HG03064 (cell line): Measurements from ENCODE around the gene CNIH3.

Experiments used
- ATAC-seq: cut with Tn5 transposase; IDR thresholded peaks from one replicate; pipeline ENCODE4 v1.9.1; 2021; ENCODE audit warnings: low read depth; ENCODE audit not compliant: unreplicated experiment

Gene CNIH3

DNA sequence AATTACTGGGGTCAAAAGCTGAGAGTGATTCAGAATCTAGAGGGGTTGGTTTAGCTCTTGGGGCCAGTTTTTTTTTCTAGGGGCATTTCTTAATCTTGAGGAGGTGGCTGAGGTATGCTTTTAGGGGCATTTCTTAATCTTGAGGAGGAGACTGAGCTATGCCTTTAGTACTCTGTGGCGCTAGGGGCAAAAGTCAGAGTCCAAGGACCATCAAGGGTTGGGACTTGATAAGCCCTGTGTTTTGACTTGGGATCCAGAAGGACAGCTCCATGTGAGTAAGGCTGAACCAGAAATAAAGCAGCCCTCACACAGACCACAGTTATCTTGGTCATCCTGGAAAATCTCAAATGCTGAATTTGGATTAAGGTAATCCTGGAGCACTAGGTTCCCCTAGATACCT lies 3.9 kb upstream of the CNIH3 start:
- no peak for ATAC-seq

DNA sequence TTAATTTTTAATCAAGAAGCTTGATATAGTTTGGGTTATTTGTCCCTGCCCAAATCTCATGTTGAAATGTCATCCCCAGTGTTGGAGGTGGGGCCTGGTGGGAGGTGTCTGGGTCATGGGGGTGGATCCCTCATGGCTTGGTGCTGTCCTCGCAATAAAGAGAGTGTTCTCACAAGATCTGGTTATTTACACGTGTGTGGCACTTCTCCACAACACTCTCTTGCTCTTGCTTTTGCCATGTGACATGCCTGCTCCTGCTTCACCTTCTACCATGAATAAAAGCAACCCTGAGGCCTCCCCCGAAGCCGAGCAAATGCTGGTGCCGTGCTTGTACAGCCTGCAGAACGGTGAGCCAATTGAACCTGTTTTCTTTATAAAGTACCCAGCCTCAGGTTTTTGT lies 2.6 kb upstream of the CNIH3 start:
- no peak for ATAC-seq

DNA sequence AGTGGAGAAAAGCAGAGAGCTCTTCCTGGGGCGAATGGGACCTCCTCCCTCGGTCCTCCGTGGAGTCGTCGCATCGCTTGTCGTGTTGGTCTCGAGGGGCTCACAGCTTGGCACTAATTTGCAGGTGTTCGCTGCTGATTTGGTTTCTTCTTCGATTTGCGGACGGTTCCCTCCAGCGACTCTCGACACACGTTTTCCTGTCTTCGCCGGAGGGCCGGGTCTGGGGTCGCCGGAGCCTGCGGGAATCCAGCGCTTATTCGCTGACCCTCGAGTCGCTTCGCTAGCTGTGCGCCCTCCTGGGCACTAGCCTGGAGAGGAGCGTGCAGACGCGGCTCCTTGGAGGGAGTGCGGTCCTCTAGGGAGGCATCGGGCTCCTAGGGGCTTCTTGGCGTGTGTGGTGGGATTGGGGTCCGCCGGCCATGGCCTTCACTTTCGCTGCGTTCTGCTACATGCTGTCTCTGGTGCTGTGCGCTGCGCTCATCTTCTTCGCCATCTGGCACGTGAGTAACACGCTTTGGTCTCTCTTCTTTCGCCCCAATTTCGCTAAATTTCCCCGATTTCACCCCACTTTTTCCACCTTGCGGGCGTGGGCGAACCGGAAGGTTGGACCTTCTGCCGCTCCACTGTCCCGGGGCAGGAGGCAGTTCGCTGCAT lies 766 bp downstream of the CNIH3 start:
- ATAC-seq: no peak

DNA sequence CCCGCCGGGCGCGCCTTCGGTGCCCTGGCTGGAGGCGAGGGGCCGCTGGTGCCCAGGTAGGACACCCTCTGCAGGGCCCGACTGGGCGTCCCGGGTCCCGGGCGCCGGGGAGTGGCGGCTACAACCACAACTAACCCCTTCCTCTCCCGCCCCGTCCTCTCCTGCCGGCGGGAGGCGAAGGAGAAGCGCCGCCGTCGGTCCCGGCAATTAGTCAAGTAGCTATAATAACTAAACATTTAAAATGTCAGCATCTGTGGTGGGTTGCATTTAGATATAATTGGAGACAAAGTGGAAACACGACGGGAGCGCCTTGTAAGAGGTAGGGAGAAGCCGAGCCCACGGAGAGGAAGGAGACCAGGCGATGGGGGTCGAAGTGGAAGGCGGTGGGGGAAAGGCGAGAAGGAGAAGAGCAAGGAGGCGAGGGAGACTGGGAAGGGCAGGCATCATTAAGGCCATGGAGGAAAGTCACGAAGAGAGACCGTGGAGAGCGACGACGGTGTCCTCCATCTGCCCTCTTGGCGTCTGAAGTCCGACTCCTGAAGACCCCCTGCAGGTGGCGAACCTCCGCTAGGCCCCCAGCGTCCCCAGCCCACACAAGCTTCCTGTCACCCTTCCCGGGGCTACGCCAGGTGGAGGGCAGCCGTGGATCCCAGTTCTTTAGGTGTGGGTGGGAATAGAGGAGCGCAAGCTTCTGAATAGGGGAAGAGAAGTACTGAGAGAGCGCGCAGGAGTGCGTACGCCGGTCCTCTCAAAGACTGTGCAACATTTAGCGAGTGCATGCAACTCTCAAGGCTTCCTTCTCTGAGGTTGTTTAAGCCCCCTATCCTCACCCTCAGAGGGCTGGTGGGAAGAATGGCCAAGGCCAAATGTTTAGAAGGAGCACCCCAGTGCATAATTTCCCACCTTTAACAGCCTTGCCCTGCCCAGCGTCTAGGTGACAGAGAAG lies 1.6 kb downstream of the CNIH3 start:
- ATAC-seq: no peak

DNA sequence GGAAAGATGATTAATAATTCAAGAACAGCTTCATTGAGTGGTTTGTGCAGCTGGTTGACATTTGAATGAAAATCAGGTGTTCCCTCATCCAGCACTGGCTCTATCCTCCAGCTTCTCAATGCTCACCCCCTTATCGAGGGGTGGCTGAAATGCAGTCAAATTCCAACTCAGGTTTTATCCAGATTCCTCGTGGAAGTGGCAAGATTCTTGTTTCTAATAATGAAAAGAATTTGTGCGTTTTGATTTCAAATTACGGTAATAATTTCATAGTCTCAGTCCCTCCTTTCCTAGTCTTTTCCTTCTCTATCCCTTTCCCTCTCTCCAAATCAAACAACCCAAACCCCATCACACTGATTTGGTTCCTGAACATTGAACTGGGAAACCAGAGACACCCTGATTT lies 3.1 kb downstream of the CNIH3 start:
- ATAC-seq: no peak

DNA sequence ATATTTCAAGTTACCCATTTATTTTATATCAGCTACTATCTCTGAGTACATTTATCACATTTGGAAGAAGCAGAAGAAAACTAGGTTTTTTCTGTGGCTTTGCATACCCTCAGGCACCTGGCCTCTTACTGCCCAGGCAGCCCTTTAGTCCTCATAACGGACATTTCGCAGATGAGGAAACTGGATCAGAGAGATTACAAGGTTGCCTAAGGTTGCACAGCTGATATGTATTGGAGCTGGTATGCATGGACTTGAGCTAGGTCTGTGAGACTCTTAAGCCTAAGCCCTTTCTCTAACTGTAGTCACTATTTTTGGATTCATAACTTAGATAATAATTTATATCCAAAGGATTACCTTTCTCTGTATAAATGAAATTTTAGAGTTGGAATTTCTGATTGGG lies 4.0 kb downstream of the CNIH3 start:
- no peak for ATAC-seq

DNA sequence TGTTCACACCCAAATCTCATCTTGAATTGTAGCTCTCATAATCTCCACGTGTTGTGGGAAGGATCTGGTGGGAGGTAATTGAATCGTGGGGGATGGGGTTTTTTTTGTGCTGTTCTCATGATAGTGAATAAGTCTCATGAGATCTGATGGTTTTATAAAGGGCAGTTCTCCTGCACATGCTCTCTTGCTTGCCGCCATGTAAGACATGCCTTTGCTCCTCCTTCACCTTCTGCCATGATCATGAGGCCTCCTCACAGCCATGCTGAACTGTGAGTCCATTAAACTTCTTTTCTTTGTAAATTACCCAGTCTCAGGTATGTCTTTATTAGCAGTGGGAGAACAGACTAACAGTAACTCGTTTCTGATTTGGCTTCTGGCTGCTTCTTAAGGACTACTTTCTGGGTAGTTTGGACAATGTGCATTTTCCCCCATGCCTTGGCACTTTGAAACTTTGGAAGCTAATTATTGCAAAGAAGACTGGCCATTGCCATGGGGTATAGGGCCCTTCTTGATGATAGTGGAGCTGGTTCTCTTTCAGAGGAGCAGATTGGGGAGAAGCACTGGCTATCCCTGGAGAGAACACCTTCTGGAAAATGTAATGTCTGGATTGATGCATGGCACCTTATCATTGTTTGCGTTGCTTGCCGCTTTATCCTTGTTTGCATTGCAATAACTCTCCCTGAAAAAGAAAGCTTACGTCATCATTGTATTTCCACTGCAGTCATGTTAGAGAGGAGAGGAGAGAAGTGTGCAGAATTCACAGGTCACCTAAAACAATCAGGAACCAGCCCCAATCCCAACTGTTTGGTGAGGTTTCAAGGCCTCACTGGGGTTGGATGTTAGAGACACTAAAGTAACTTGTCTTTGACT lies 5.9 kb downstream of the CNIH3 start:
- ATAC-seq: no peak

DNA sequence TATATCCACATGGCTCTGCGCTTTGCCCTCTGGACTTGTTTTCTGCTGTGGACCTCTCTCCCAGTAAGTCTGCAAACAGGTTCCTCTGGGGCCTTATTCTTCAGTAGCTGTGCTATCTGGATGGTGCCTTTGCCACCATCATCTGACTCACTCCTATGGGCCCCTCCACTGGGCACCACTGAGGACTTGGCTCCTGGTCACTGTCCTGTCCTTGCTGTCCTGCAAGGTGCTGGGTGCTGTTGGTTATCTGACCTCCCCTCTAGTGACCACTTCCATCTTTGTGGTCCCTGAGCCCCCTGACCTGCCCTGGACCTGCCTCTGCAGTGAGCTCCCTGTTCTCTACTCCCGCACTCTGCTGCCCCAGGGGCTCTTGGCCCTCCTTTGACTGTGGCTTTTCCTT lies 6.7 kb downstream of the CNIH3 start:
- no peak for ATAC-seq

DNA sequence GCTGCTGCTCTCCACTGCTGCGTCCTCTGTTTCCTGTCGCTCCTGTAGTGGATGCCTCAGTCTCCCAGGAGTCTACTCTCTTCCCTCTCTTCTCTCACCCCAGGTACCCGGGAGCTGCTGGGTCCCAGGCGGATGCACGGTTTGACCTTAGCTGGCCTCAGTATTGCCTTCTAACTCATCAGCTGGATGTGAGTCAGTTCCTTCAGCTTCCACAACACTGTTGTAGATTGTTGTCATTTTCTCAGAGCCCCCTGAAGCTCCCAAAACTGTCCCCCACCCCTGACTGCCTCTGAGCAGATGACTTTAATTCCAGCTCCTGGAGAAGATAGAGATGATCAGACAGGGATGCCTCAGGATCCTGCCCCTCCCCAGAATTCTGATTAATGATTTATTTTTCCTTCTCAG lies 7.2 kb downstream of the CNIH3 start:
- no peak for ATAC-seq

DNA sequence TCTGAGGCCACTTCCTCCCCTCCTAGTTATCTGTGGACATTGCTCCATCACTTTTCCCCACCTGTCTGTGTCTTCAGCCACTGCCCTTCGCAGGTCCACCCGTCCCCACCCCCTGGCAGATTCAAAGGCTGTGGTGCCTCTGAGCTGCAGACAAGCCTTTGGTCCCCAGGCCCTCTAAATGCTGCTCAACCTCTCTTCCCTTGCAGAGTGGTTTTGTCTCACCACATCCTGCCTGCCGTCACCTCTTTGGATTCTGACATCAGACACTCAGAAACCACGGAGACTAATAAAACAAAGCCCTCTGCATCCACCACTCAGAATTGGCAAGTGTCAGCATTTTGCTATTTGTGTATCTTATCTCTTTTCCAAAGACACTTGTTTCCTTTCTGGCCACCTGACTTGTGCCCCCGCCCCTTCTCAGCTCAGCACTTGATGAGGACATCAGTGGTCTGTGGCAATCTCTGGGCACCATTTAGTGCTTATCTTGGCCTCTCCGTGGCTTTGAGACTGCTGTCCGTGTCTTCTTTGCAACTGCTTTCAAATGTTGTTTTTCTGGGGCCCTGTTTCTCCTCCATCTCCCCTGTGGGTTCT lies 7.7 kb downstream of the CNIH3 start:
- ATAC-seq: peak; percentile 93

DNA sequence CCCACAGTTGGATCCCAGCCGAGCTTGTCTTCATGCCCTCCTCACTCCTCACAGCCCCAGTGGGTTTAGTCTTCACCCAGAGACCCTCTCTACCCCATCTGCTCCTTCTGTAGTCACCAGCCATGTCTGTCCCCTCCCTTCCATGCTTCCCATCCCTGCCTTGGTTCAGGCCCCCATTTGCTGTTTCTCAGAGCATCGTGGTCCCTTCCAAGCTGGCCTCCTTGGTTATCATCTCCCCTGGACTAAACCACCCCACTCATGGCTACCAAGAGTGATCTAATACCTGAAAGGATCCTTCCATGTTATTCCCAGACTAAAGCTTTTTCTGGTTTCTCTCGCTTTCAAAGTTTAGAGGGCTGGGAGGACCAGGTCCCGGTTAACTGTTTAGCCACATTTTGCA lies 8.3 kb downstream of the CNIH3 start:
- ATAC-seq: no peak

DNA sequence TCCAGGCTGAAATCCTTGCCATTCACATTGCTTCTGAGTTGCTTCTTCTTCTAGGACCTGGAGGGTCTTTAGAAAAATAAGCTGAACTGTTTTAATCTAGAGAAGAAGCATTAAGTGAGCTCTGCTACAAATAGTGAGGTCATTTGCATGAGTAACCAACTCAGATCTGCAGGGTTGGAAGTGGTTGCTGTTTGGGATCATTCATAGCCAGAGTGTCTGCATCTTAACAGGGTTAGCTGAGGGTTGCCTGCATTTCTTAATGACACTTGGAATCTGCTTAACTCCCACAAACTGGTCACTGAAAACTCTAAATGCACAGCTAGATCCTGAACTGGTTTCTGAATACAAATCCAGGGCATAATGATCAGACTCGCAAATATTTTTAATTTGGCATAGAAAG lies 9.9 kb downstream of the CNIH3 start:
- ATAC-seq: no peak

DNA sequence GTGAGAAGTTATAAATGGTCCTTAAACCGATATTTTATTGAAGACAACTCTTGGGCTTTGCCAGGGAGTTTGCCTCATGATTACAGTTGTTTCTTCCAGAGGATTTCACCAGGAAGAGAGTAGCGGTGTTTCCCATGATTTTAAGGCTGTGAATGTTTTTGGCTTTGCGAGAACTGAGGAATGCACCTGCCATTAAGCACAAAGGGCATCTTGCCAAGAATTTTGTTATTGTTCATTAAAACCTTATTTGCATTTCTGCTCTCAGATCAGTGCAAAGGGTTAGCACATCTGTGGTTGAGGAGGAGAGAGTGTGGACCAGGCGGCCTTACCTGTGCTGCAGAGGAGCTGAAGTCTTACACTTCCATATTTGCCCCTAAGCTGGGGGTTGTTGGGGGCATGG lies 13.8 kb downstream of the CNIH3 start:
- no peak for ATAC-seq

DNA sequence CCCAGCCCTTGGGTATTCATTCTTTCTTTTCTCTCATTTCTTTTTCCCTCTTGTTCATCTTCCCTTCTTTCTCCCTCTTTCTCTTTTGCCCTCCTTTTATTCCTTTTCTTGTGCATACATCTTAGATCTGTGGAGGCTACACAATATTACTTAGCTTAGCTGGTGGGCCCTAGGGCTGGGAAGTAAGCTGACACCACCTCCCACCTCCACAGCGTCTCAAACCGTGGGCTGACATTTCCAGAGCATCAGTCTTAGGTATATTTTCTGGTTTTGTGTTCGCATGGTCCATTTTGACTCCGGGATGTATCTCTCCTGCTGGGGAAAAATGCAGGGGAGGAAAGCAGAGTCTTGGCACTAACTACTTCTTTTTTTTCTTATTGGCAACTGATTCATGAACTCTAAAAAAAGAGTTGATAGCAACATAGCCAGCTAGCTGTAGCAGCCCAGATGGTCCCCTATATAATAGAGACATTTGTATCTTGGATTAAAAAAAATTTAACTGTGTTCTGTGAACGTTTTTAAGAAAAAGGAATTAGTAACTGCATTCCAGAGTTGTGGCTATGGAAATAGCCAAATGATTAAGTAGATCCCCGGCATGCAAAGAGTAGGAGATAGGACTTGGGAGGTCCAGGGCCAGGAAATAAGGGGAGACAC lies 15.5 kb downstream of the CNIH3 start:
- no peak for ATAC-seq

DNA sequence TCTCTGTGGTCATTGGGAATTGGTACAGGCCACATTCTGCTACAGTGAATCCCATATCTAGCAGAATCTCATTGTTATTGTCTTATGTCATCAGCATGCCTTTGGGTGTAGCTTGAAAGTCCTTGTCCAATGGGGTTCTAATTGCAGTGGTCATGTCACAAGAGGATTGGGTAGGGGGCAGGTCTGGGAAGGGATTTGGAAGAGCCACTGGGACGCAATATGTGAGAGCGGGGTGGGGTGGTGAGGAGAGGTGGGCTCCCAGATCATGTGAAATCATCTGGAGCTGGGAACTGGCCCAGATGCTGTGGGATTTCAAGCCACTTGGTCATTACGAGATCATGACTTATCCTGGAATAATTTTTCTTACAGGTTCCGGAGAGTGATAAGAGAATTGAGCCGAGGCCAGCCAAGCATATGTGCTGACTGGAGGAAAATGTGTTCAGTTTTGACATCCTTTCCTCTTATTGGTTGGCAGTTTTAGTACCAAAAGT lies 16.3 kb downstream of the CNIH3 start:
- no peak for ATAC-seq

DNA sequence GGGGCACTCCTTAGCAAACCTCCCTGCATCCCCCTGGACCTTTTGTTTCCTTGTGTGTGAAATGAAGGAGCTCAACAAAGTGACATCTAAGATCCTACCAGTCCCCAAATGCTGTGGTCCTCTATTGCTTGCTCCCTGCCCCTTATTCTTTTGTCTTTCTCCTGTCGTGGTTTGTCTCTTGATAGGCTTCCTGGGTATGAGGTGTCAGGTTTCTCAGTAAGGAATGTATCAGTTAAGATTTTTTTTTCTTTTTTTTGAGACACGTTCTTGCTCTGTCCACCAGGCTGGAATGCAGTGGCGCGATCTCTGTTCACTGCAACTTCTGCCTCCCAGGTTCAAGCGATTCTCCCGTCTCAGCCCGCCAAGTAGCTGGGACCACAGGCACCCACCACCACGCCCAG lies 16.8 kb downstream of the CNIH3 start:
- no peak for ATAC-seq

DNA sequence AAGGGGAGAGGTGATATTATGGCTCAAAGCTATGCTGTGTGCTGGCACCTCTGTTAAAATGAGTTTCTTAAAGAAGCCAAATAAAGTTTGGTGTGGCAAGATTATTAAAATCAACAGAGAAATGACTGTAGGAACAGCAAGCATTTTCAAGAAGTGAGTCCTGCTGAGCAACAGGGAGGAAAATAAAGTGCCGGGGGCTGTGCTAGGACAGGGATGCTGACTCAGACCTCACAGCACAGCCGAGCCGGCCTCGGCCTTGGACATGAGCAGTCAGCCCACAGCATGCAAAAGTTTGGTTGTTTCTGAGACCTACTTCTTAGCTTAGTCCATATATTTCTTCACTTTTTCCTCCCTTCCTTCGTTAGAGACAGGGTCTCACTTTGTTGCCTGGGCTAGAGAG lies 19.2 kb downstream of the CNIH3 start:
- ATAC-seq: no peak

DNA sequence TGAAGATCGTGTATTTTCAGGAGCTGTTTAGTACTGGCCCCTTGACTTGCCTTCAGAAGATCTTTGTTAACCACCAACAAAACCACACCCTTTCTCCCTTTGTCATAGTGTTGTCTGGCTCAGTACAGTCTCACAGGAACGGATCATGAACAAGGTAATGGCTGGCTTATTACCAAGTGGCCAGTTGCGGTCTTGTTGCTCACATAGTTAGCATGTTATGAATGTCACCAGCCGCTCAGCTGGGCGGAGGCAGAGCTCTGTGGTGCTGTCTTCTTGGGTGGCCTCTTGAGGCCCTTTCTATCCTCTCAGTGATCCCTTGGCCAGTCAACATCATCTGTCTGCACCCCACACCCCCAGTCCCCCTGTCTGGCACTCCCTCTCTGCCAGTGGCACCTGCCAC lies 21.4 kb downstream of the CNIH3 start:
- no peak for ATAC-seq

DNA sequence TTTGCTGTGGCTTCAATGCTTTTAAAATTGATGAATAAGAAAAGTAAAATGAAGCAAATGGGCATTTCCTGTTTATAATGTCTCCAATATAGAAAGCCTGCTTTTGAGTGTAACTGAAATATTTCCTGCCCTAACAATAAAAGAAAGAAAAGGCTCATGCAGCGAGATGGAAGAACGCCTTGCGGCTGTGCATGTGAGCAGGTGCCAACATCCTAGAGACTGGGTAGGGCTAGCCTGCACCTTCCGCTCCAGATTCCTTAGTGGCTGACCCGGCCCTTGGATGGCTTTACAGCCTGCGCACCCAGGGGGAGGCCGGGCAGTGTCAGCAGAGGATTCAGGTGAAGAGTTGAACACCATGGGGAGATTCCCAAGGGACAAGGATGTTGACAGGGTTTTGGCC lies 21.8 kb downstream of the CNIH3 start:
- ATAC-seq: no peak

DNA sequence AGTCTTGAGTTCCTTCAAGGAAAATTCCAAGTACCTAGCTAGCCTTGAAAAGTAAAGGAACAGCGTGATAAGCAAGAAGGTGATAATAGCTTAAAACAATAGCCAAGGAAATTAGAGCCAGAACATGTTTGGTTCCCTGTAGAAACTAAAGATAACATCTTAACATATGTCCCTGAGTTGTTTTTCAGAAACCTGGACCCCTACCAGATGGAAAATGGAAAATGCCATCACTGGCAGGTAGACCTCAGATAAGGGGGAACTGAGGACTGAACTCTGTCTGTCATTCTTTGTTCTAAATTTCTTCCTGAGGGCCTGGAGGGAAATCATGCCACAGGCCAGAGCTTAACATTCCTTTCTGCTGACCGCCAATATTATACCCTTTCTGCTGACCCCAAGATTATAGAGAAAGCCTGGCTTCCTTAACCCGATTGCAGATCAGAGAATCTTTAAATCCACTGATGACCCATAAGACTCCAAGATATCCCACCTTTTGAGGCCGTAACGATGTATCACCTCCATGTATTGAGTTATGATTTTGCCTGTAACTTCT lies 23.4 kb downstream of the CNIH3 start:
- no peak for ATAC-seq
